ENCODE measurements around the gene TMTC1.

GRCh38 chr12:29622251-29622650, 161.5 kb downstream of the TMTC1 start:
- TF ChIP-seq CTCF (IDR thresholded peaks at IDR 0.05) (no peak), POLR2A (IDR thresholded peaks at IDR 0.05) (no peak)
